Measurements from ENCODE around the gene MMAB.

The MMAB gene

DNA sequence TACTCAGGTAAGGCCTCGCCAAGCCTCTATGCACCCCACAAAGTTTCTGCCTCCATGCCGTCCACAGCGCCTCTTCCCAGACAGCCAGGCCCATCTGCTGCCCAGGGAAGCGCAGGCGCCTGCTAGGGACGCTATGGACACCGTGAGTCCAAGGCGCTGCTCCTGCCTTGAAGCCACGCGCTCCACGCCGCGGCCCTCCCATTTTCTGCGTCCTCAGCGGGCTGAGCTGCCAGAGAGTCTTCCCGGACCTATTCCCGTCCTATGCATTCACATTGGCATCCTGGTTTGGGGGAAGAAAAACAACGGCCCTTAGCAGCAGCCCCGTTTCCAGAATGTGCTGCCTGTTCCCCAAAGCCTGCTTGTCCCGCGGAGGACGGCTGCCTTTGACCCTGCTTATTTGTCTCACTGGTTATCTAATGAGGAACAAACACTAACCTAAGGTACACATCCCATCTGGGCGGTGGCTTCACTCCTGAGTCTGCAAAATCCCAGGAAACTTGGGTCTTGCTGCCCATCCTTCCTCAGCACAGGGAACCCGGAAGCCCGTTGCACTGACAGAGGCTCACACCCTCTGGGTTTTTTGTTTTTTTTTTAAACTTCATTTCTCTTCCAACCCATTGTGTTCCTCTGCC, 38.0 kb downstream of the MMAB start:
- DNase-seq, result no peak

- no peak for DNase-seq
Observed at GRCh38 chr12:109534456-109534855, 38.8 kb downstream of the MMAB start.

- DNase-seq, result no peak
Observed at GRCh38 chr12:109533487-109533740, 39.9 kb downstream of the MMAB start.

DNA sequence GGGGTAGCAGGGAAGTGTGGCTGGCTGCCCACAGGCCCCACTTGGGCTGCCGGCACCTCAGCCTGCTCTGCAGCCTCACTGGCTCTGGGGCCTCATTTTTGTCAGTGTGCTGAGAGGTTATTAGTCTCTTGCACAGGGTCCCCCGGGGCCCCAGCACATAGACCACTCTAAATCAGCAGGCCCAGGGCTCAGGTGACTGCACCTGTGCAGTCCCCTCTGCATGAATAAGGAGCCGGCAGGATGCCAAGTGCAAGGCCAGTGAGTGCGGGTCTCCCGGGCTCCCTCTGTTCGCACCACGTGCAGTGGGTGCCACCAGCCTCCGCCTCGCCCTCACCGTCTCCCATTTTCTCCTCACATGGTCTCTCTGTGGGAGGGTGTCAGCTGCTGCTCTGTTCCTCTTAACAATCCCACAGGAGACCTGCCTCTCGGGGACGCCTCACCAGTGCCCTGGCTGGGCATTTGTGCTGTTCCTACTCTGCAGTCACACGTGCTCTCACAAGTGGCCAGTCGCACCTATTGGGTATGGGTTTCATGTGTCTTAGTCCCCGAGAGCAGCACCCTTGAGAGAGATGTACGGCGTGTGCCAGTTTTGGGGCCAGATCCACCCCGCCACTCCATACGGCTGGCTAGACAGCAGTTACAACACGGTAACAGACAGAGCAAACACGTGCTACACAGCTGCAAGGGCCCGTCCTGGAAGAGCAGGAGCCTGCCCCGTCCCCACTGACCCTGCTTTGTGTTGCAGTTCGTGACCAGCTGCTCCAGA, 40.4 kb downstream of the MMAB start:
- no peak for DNase-seq

DNA sequence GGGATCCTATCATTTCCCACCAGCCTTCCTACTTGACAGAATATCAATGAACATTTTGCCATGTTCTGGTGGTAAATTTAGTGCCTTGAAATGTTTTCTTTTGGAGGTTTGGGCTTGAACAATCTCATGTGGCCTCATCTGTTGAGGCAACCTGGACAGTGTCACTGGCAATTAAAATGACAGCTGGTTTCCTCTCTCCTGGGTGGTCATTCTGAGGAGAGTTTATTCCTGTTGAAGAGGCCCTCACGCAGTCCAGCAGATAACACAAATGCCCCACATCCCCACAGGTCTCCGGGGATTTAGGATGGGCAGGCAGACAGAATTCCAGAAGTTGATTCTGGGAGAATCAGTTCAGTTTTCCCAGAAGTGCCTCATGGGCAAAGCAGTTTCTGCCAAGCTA, 41.9 kb downstream of the MMAB start:
- DNase-seq, result no peak

GRCh38 chr12:109529691-109530640, 43.3 kb downstream of the MMAB start:
- no peak for DNase-seq

DNA sequence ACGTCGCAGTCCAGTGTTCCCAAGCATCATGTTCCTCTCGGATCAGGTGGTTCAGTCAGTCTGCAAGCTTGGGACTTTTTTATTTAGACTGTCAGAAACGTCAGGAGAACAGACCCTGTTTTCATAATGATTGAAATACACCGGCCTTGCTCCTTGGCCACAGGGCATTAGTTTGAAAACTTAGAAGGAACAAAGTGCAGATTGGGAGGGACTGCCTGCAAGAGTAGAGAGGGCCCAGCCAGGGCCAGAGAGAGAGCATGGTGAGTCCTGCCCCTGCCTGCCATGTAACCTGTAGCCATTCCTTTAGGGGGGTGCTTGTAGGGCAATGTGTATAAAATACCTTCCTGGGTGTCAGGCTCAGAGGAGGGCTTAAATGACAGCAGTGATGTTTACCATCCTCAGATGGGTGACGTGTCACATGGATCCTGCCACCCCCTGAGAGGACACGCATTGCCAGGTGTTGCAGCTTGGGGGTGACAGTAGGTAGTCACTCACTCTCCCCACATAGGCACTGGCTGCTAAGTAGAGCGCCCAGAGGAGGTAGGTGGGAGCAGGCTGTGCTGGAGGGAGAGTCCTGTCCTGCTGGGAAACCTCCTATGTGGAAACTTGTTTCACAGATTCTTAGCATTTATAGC, 45.7 kb downstream of the MMAB start:
- DNase-seq, result no peak

GRCh38 chr12:109525279-109525585, 48.1 kb downstream of the MMAB start:
- no peak for DNase-seq

- no peak for DNase-seq
Observed at GRCh38 chr12:109524466-109525278, 48.6 kb downstream of the MMAB start.

DNA sequence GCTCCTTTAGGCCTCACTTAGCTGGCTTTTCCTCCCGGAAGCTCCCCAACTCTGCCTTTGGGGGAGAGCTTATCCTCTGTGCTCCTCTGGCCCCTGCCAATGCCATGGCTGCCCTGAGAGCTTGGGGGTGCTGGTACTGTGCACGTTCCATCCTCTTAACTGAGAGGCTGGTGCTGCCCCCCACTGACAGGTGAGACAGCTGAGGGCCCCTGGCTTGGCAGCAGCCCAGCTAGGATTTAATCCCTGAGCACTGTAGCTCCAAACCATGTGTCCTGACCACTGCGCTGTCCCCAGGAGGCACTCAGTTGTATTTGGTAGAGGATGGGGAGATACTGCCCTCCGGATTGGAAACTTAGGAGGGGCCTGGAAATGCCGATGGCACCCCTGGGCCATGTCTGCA, 49.8 kb downstream of the MMAB start:
- DNase-seq, result no peak

DNA sequence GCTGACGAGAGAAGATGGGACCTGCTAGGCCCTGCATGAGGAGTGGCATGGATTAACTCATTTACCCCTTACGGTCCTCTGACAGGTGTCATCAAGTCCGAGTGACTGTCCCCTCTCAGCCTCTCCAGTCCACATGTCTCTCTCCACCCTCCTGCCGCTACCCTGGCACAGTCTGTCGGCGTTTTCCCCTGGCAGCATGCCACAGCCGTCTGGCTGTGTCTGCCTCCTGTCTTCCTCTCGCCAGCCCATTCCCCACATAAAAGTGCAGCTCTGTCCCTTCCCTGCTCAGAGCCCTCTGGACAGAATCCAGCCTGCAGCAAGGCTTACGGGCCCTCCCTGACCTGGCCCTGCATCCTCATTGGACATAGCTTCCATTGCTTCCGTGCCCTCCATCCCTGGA, 50.2 kb downstream of the MMAB start:
- no peak for DNase-seq

GRCh38 chr12:109521831-109522230, 51.5 kb downstream of the MMAB start:
- DNase-seq, result no peak

DNA sequence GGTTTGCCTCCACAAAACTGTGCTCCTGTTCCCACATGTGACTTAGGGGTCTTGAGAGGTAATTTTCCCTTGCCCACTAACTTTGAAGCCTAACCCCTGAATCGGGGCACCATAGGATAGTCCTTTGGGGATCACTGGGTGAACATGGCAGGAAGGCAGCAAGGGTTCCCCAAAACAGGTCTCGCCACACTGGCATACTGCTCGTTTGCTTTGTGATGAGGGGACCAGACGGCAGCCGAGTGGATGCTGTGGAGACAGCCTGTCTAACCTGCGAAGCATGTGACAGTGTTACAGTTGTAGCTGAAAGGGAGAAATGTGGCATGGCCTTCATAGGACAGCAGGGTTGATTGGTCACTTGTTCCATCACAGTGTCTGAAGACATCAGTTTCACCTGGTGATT, 53.5 kb downstream of the MMAB start:
- no peak for DNase-seq

- peak; percentile 43 to 58 for DNase-seq
Observed at GRCh38 chr12:109518820-109519665, 54.3 kb downstream of the MMAB start.

- no peak for DNase-seq
Observed at GRCh38 chr12:109517619-109518018, 55.7 kb downstream of the MMAB start.

- DNase-seq, result no peak
Observed at GRCh38 chr12:109513977-109514376, 59.3 kb downstream of the MMAB start.

DNA sequence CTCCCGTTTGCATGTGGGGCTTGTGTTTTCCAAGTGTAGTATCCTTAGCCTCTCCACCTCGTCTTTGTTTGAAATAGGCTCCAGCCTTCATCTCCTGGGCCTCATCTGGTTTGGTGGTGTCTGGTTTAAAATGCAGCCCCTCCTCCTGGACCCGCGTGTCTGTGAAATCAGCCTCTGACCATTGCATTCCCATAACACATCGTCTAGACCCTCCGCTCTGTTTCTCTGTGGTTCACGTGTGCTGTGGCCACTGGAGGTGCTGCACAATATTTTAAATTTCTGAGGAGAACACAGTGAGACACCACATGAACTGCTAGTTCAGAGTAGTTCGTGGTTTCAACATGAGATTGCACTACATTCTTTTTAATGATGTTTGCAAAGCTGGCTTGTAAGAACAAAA, 60.3 kb downstream of the MMAB start:
- DNase-seq, result no peak

DNA sequence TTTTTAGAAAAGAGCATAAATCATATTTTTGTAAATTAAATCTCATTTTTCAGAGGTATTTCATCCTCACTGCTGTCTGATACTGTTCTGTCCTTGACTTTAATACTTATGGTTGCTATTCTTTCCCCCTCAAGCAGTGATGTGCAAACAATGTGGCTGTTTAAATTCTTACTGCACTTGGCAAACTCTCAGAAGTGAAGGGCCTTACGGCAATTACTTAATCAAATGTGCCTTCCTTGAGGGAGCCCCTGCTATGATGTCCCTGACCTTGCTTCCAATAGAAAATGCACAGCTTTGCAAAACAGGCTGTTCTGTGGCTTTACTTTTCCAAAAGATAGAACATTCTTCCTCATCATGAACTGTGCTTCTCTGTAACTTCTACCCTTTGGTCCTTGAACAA, 60.7 kb downstream of the MMAB start:
- DNase-seq, result no peak

DNA sequence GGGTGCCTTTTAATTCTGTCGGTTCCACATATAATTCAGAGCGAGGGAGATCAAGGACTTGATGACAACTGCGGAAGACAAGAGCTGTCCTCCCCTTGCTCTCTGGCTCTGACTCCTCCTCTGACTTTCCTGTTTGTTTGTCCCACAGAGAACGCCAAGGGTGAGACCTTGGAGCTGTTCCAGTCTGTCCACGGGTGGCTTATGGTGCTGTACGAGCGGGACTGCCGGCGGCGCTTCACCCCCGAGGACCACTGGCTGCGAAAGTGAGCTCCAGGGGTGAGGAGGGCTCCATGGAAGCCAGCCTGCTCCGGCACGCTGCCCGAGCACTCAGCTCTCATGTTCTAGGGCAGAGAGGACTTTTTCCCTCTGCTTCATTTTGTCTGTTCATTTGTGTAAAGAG, 63.1 kb downstream of the MMAB start:
- DNase-seq, result no peak

DNA sequence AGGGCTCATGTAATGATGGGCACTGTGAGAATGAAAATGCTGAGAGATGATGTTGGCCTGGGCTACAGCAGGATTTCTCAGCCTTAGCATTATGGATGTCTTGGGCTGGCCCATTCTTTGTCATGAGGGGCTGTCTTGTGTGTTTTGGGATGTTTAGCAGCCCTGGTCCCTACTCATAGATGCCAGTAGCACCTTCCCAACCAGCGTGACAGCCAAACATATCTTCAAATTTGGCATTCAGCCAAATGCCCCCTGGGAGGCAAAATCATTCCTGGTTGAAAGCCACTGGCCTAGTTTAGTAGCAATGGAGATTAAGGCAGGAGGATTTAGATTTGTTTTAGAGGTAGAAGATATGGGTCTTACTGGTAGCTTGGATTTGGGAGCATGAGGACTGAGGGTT, 69.2 kb downstream of the MMAB start:
- DNase-seq, result no peak
